ENCODE data around the gene ELMO2. TPM values are rescaled to one million over a fixed set of nuclear protein-coding genes. Genes with fewer than 3 reads are reported as not detected.

ELMO2 gene
- total and polyA plus RNA-seq, 9 of the 15 experiments (the other 6 are each of a cell fraction or from before 2014, with no cell fraction given) = 7.5 to 21.5 (median 15.9) TPM

- TF ChIP-seq, protein P1, sequence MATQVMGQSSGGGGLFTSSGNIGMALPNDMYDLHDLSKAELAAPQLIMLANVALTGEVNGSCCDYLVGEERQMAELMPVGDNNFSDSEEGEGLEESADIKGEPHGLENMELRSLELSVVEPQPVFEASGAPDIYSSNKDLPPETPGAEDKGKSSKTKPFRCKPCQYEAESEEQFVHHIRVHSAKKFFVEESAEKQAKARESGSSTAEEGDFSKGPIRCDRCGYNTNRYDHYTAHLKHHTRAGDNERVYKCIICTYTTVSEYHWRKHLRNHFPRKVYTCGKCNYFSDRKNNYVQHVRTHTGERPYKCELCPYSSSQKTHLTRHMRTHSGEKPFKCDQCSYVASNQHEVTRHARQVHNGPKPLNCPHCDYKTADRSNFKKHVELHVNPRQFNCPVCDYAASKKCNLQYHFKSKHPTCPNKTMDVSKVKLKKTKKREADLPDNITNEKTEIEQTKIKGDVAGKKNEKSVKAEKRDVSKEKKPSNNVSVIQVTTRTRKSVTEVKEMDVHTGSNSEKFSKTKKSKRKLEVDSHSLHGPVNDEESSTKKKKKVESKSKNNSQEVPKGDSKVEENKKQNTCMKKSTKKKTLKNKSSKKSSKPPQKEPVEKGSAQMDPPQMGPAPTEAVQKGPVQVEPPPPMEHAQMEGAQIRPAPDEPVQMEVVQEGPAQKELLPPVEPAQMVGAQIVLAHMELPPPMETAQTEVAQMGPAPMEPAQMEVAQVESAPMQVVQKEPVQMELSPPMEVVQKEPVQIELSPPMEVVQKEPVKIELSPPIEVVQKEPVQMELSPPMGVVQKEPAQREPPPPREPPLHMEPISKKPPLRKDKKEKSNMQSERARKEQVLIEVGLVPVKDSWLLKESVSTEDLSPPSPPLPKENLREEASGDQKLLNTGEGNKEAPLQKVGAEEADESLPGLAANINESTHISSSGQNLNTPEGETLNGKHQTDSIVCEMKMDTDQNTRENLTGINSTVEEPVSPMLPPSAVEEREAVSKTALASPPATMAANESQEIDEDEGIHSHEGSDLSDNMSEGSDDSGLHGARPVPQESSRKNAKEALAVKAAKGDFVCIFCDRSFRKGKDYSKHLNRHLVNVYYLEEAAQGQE (IDR thresholded peaks at IDR 0.05; ENCODE audit: borderline replicate concordance) = peak; percentile 85
- TF ChIP-seq, protein P1 (CRISPR knock-in tag; IDR thresholded peaks at IDR 0.05; ENCODE audit: low read depth) = no peak
- no peak for TF ChIP-seq E2F8 (IDR thresholded peaks at IDR 0.05; ENCODE audit: low read depth, partially characterized antibody)
- TF ChIP-seq ATF1 (CRISPR knock-in tag; IDR thresholded peaks at IDR 0.05) = no peak
- peak; percentile 35 for TF ChIP-seq ATF1 (tag; IDR thresholded peaks at IDR 0.05)
- peak; percentile 59 for TF ChIP-seq SMAD1 (IDR thresholded peaks at IDR 0.05; ENCODE audit: low read depth, low read length, partially characterized antibody)
- TF ChIP-seq USF2 (CRISPR knock-in tag; IDR thresholded peaks at IDR 0.05) = peak; percentile 40
- no peak for TF ChIP-seq ZNF75A (CRISPR knock-in tag; IDR thresholded peaks at IDR 0.05)
- TF ChIP-seq TEAD4 (IDR thresholded peaks at IDR 0.05; ENCODE audit: low read length) = peak; percentile 30; the same call in 1 of the 2 replicates
- TF ChIP-seq TEAD4 (CRISPR knock-in tag; IDR thresholded peaks at IDR 0.05; ENCODE audit: borderline replicate concordance) = no peak
- 0 out of 2 replicates have a peak, but pooled peaks have one; percentile 24 for TF ChIP-seq NCOR1 (IDR thresholded peaks at IDR 0.05)
These were observed 38.2 kb downstream of the ELMO2 start (continued) for GRCh38 chr20:46367967-46368901.
